HG02852 (cell line): Measurements from ENCODE around the gene ANP32E.
"Not testable (repeated sequence)": the region's sequence is repeated elsewhere in the genome, so short reads cannot be mapped to it uniquely, and the experiment has no call there.

ENCODE experiments used
- ATAC-seq: cut with Tn5 transposase; IDR thresholded peaks from one replicate; pipeline ENCODE4 v1.9.1; 2021; ENCODE audit warnings: mild to moderate bottlenecking, moderate library complexity; ENCODE audit not compliant: unreplicated experiment

The ANP32E gene

GRCh38 chr1:150257624-150258585 lies 22.0 kb upstream of the ANP32E start, which contains the start of gene CA14:
Gene CA14 (plus strand): TSS chr1:150257774. CDS start chr1:150258129, 355 bp downstream.
- ATAC-seq, result no peak

GRCh38 chr1:150256554-150257341 lies 20.8 kb upstream of the ANP32E start:
- ATAC-seq, result no peak

- no peak for ATAC-seq
Observed at GRCh38 chr1:150256198-150256553, 20.3 kb upstream of the ANP32E start.

GRCh38 chr1:150249936-150250335 lies 14.0 kb upstream of the ANP32E start:
- ATAC-seq, result no peak

GRCh38 chr1:150243003-150243402 lies 7.1 kb upstream of the ANP32E start:
- no peak for ATAC-seq

- ATAC-seq, result no peak
Observed at GRCh38 chr1:150237746-150238145, 1.8 kb upstream of the ANP32E start.

- not testable (repeated sequence) for ATAC-seq
Observed at GRCh38 chr1:150237176-150237575, 1.3 kb upstream of the ANP32E start.

- no peak for ATAC-seq
Observed at GRCh38 chr1:150236614-150237100, 745 bp upstream of the ANP32E start.

- ATAC-seq, result no peak
Observed at GRCh38 chr1:150235294-150235851, 539 bp downstream of the ANP32E start.

- ATAC-seq, result peak; percentile 50
Observed at GRCh38 chr1:150234566-150235293, 1.2 kb downstream of the ANP32E start.

- no peak for ATAC-seq
Observed at GRCh38 chr1:150234309-150234565, 1.7 kb downstream of the ANP32E start.

- ATAC-seq, result no peak
Observed at GRCh38 chr1:150233359-150234308, 2.3 kb downstream of the ANP32E start.

- ATAC-seq, result not testable (repeated sequence)
Observed at GRCh38 chr1:150232921-150233320, 3.0 kb downstream of the ANP32E start.

- ATAC-seq, result not testable (repeated sequence)
Observed at GRCh38 chr1:150228246-150228645, 7.7 kb downstream of the ANP32E start.

GRCh38 chr1:150227228-150227627 lies 8.7 kb downstream of the ANP32E start:
- no peak for ATAC-seq

- ATAC-seq, result no peak
Observed at GRCh38 chr1:150226486-150226885, 9.4 kb downstream of the ANP32E start.

GRCh38 chr1:150225546-150225945 lies 10.4 kb downstream of the ANP32E start:
- no peak for ATAC-seq

- no peak for ATAC-seq
Observed at GRCh38 chr1:150224983-150225382, 10.9 kb downstream of the ANP32E start.

GRCh38 chr1:150221552-150221951 lies 14.4 kb downstream of the ANP32E start:
- ATAC-seq, result no peak

- ATAC-seq, result not testable (repeated sequence)
Observed at GRCh38 chr1:150215855-150216254, 20.1 kb downstream of the ANP32E start.
